Measurements from ENCODE around the gene CDC42EP4. TPM values are rescaled to one million over a fixed set of nuclear protein-coding genes. Genes with fewer than 3 reads are reported as not detected.

The CDC42EP4 gene
- total and polyA plus RNA-seq, 2 donors (not counting 1 experiment from before 2014, with no cell fraction given) = 20.9 to 34.2 TPM

- Histone ChIP-seq H3K27ac (ENCODE audit: insufficient read depth, low read length) (peak overlapping the region; percentile 97), H3K79me2 (ENCODE audit: control insufficient read depth, insufficient read depth, low read length) (peaks cover 80% of the 10 kb centered on the region), H4K20me1 (ENCODE audit: control insufficient read depth, extremely low read depth, insufficient read depth, low read length) (no peaks in the 10 kb centered on the region), H3K27me3 (ENCODE audit: control insufficient read depth, insufficient read depth, low read length) (no peaks in the 10 kb centered on the region), H3K9me3 (ENCODE audit: control insufficient read depth, insufficient read depth, low read depth, low read length) (no peaks in the 10 kb centered on the region), H3K9ac (ENCODE audit: insufficient read depth, low read length) (peak overlapping the region; percentile 7), H2AFZ (ENCODE audit: low read length) (no peak overlapping the region), H3K36me3 (ENCODE audit: control insufficient read depth, insufficient read depth, low read length) (peaks cover 7% of the 10 kb centered on the region), H3K4me3 (replicated peaks in 1 of 4; ENCODE audit: control extremely low read depth in 1 of 4, insufficient read depth in 1 of 4, low read depth in 3 of 4, low read length in 4 of 4) (no peak overlapping the region), H3K4me2 (ENCODE audit: extremely low read depth, insufficient read depth, low read length) (peak overlapping the region; percentile 66), H3K4me1 (ENCODE audit: control insufficient read depth, extremely low read depth, insufficient read depth, low read length) (peaks cover 49% of the 10 kb centered on the region)
- no peak for DNase-seq (ENCODE audit: low read depth in 2 of 2)
- TF ChIP-seq CTCF (conservative IDR thresholded peaks at IDR 0.05 in 1 of 2, IDR thresholded peaks at IDR 0.05 in 1 of 2; ENCODE audit: low read depth in 1 of 2, low read length in 2 of 2) (no peak), EZH2 (IDR thresholded peaks at IDR 0.05; ENCODE audit: low read length, missing control alignments) (no peak)
These were observed 21.2 kb downstream of the CDC42EP4 start for GRCh38 chr17:73290399-73291259.

- no peaks in the 10 kb centered on the region for H3K27me3 ChIP-seq (ENCODE audit: control insufficient read depth, insufficient read depth, low read length)
- peaks cover 15% of the 10 kb centered on the region for H3K36me3 ChIP-seq (ENCODE audit: control insufficient read depth, insufficient read depth, low read length)
- peaks cover 79% of the 10 kb centered on the region for H3K79me2 ChIP-seq (ENCODE audit: control insufficient read depth, insufficient read depth, low read length)
- no peaks in the 10 kb centered on the region for H4K20me1 ChIP-seq (ENCODE audit: control insufficient read depth, extremely low read depth, insufficient read depth, low read length)
- DNase-seq (ENCODE audit: low read depth in 2 of 2) = no peak
- H3K9ac ChIP-seq (ENCODE audit: insufficient read depth, low read length) = no peak overlapping the region
- H2AFZ ChIP-seq (ENCODE audit: low read length) = no peak overlapping the region
- H3K4me1 ChIP-seq (ENCODE audit: control insufficient read depth, extremely low read depth, insufficient read depth, low read length) = peaks cover 45% of the 10 kb centered on the region
- peak overlapping the region; percentile 43 for H3K27ac ChIP-seq (ENCODE audit: insufficient read depth, low read length)
- H3K9me3 ChIP-seq (ENCODE audit: control insufficient read depth, insufficient read depth, low read depth, low read length) = no peaks in the 10 kb centered on the region
- peak overlapping the region; percentile 58 for H3K4me2 ChIP-seq (ENCODE audit: extremely low read depth, insufficient read depth, low read length)
- TF ChIP-seq EZH2 (IDR thresholded peaks at IDR 0.05; ENCODE audit: low read length, missing control alignments) (no peak), CTCF (conservative IDR thresholded peaks at IDR 0.05 in 1 of 2, IDR thresholded peaks at IDR 0.05 in 1 of 2; ENCODE audit: low read depth in 1 of 2, low read length in 2 of 2) (no peak)
- no peak overlapping the region for H3K4me3 ChIP-seq (replicated peaks in 1 of 4; ENCODE audit: control extremely low read depth in 1 of 4, insufficient read depth in 1 of 4, low read depth in 3 of 4, low read length in 4 of 4)
These were observed 22.1 kb downstream of the CDC42EP4 start for GRCh38 chr17:73289549-73290254.

- Histone ChIP-seq H3K4me1 (ENCODE audit: control insufficient read depth, extremely low read depth, insufficient read depth, low read length) (peaks cover 42% of the 10 kb centered on the region), H3K27me3 (ENCODE audit: control insufficient read depth, insufficient read depth, low read length) (no peaks in the 10 kb centered on the region), H4K20me1 (ENCODE audit: control insufficient read depth, extremely low read depth, insufficient read depth, low read length) (no peaks in the 10 kb centered on the region), H3K9me3 (ENCODE audit: control insufficient read depth, insufficient read depth, low read depth, low read length) (no peaks in the 10 kb centered on the region), H3K36me3 (ENCODE audit: control insufficient read depth, insufficient read depth, low read length) (peaks cover 16% of the 10 kb centered on the region), H3K4me2 (ENCODE audit: extremely low read depth, insufficient read depth, low read length) (peak overlapping the region; percentile 25), H3K9ac (ENCODE audit: insufficient read depth, low read length) (no peak overlapping the region), H3K27ac (ENCODE audit: insufficient read depth, low read length) (peak overlapping the region; percentile 10), H2AFZ (ENCODE audit: low read length) (no peak overlapping the region), H3K79me2 (ENCODE audit: control insufficient read depth, insufficient read depth, low read length) (peaks cover 74% of the 10 kb centered on the region), H3K4me3 (replicated peaks in 1 of 4; ENCODE audit: control extremely low read depth in 1 of 4, insufficient read depth in 1 of 4, low read depth in 3 of 4, low read length in 4 of 4) (no peak overlapping the region)
- TF ChIP-seq EZH2 (IDR thresholded peaks at IDR 0.05; ENCODE audit: low read length, missing control alignments) (no peak), CTCF (conservative IDR thresholded peaks at IDR 0.05 in 1 of 2, IDR thresholded peaks at IDR 0.05 in 1 of 2; ENCODE audit: low read depth in 1 of 2, low read length in 2 of 2) (no peak)
- DNase-seq (ENCODE audit: low read depth in 2 of 2) = no peak
These were observed 23.1 kb downstream of the CDC42EP4 start for GRCh38 chr17:73288534-73289302.

Measured in fibroblast of lung (primary cell).